CD14-positive monocyte (primary cell): ENCODE results near the gene LSM3. TPM values are rescaled to one million over a fixed set of nuclear protein-coding genes. Genes with fewer than 3 reads are reported as not detected.

Source experiments
- DNase-seq, 3 donors: peaks; one replicate each; pipeline ENCODE4 v3.0.0-alpha.2; 2011 to 2022
- H2AFZ ChIP-seq: 2 replicates; pipeline ENCODE4 v1.6.0; 2012; ENCODE audit warnings: mild to moderate bottlenecking, low read depth, low read length, inconsistent platforms; ENCODE audit not compliant: insufficient read depth, poor library complexity, severe bottlenecking
- H3K27ac ChIP-seq, 2 donors: 1 replicate in 1 of 2; 2 replicates in 1 of 2; pipeline ENCODE4 v1.5.1; 2012 to 2013; ENCODE audit warnings: low read length in 2 of 2, control low read depth in 1 of 2, inconsistent platforms in 1 of 2, low read depth in 1 of 2, mild to moderate bottlenecking in 1 of 2
- H3K27me3 ChIP-seq, 2 donors: one replicate each; pipeline versions ENCODE4 v1.6.0 to v1.6.1; 2011 to 2013; ENCODE audit warnings: low read length in 2 of 2; ENCODE audit not compliant: control insufficient read depth in 2 of 2, insufficient read depth in 2 of 2
- H3K36me3 ChIP-seq, 2 donors: replicated peaks in 1 of 2; 1 replicate in 1 of 2; 2 replicates in 1 of 2; pipeline versions ENCODE4 v1.5.1 to v1.6.1; 2012 to 2013; ENCODE audit warnings: low read length in 2 of 2, control low read depth in 1 of 2, inconsistent platforms in 1 of 2, mild to moderate bottlenecking in 1 of 2; ENCODE audit not compliant: insufficient read depth in 2 of 2, control insufficient read depth in 1 of 2
- H3K4me1 ChIP-seq, 2 donors: 1 replicate in 1 of 2; 2 replicates in 1 of 2; pipeline versions ENCODE4 v1.5.1 to v1.6.1; 2012 to 2013; ENCODE audit warnings: low read length in 2 of 2, control low read depth in 1 of 2, inconsistent platforms in 1 of 2, mild to moderate bottlenecking in 1 of 2, moderate library complexity in 1 of 2; ENCODE audit not compliant: insufficient read depth in 2 of 2, control insufficient read depth in 1 of 2
- H3K4me2 ChIP-seq: replicated peaks from 2 replicates; pipeline ENCODE3; 2012; ENCODE audit warnings: low read length, moderate library complexity, mild to moderate bottlenecking; ENCODE audit not compliant: poor library complexity, severe bottlenecking; ENCODE audit errors: extremely low read depth
- H3K4me3 ChIP-seq, 3 experiments: fragments of 200-600 bp in 1 of 3; sonication (generic) in 1 of 3; replicated peaks in 1 of 3; 1 replicate in 2 of 3; 2 replicates in 1 of 3; pipeline ENCODE4 v1.5.1; 2011 to 2013; ENCODE audit warnings: low read length in 3 of 3, mild to moderate bottlenecking in 3 of 3, control low read depth in 2 of 3, low read depth in 2 of 3, inconsistent platforms in 1 of 3, moderate library complexity in 1 of 3
- H3K79me2 ChIP-seq: 2 replicates; pipeline ENCODE4 v1.6.0; 2012; ENCODE audit warnings: mild to moderate bottlenecking, control low read depth, inconsistent platforms, low read length, moderate library complexity; ENCODE audit not compliant: insufficient read depth
- H3K9ac ChIP-seq: 2 replicates; pipeline ENCODE4 v1.6.0; 2017; ENCODE audit warnings: low read length, mild to moderate bottlenecking; ENCODE audit not compliant: insufficient read depth, poor library complexity, severe bottlenecking
- H3K9me3 ChIP-seq, 2 donors: replicated peaks in 1 of 2; 1 replicate in 1 of 2; 2 replicates in 1 of 2; pipeline versions ENCODE4 v1.5.1 to v1.6.1; 2012 to 2013; ENCODE audit warnings: low read length in 2 of 2, control low read depth in 1 of 2; ENCODE audit not compliant: control insufficient read depth in 1 of 2, insufficient read depth in 1 of 2
- H4K20me1 ChIP-seq: 2 replicates; pipeline ENCODE4 v1.6.0; 2012; ENCODE audit warnings: mild to moderate bottlenecking, low read length, control low read depth, moderate library complexity; ENCODE audit not compliant: insufficient read depth
- H3K27ac Mint-ChIP-seq, 7 donors: one replicate each; pipeline ENCODE4 v1.8.0; 2020; ENCODE audit warnings: mild to moderate bottlenecking in 7 of 7, mixed read lengths in 7 of 7, moderate library complexity in 6 of 7, inconsistent platforms in 2 of 7
- H3K27me3 Mint-ChIP-seq, 3 donors: one replicate each; pipeline ENCODE4 v1.8.0; 2021 to 2022; ENCODE audit warnings: low read depth in 3 of 3, mild to moderate bottlenecking in 3 of 3, mixed read lengths in 3 of 3, moderate library complexity in 3 of 3, inconsistent platforms in 1 of 3
- H3K36me3 Mint-ChIP-seq, 2 donors: one replicate each; pipeline ENCODE4 v1.8.0; 2020; ENCODE audit warnings: mixed read lengths in 2 of 2, inconsistent platforms in 1 of 2, mild to moderate bottlenecking in 1 of 2
- H3K4me1 Mint-ChIP-seq: one replicate; pipeline ENCODE4 v1.8.0; 2020; ENCODE audit warnings: mild to moderate bottlenecking, mixed read lengths
- H3K4me3 Mint-ChIP-seq, 2 donors: one replicate each; pipeline ENCODE4 v1.8.0; 2020; ENCODE audit warnings: mild to moderate bottlenecking in 2 of 2, mixed read lengths in 2 of 2, moderate library complexity in 1 of 2
- H3K9me3 Mint-ChIP-seq, 7 donors: one replicate each; pipeline ENCODE4 v1.8.0; 2020 to 2022; ENCODE audit warnings: mixed read lengths in 7 of 7, mild to moderate bottlenecking in 6 of 7, moderate library complexity in 6 of 7, inconsistent platforms in 2 of 7
- WGBS: methylation state at CpG from one replicate; pipeline ENCODE4 v1.1.5; 2013; ENCODE audit warnings: missing lambda C conversion rate; ENCODE audit not compliant: insufficient coverage; 5-methylcytosine and 5-hydroxymethylcytosine counted together
- intact Hi-C, 2 donors: fragments of 100-400 bp; cut with micrococcal nuclease; formaldehyde crosslinking; loops; one replicate each; pipeline versions ENCODE4 v1.15.0 to v1.15.1; 2023
- polyA plus RNA-seq, 3 donors: library from polyadenylated mRNA; depleted of rRNA in 1 of 3; unstranded in 2 of 3; stranded (reverse) in 1 of 3; fragments of 300-500 nt in 2 of 3; fragments of >200 nt in 1 of 3; fragmentation: Illumina TruSeq in 2 of 3; gene quantifications; 1 replicate in 2 of 3; 2 replicates in 1 of 3; pipeline ENCODE4 v1.2.3, GENCODE V29; 2012 to 2021
- TF ChIP-seq, protein P1 (sequence below): fragments of 200-600 bp; IDR thresholded peaks from one replicate; pipeline ENCODE4 v1.8.0; 2022; ENCODE audit warnings: antibody characterized with exemption, mild to moderate bottlenecking

Gene LSM3
- polyA plus RNA-seq, 3 donors = 4.1 to 23.2 (median 19.8) TPM

DNA sequence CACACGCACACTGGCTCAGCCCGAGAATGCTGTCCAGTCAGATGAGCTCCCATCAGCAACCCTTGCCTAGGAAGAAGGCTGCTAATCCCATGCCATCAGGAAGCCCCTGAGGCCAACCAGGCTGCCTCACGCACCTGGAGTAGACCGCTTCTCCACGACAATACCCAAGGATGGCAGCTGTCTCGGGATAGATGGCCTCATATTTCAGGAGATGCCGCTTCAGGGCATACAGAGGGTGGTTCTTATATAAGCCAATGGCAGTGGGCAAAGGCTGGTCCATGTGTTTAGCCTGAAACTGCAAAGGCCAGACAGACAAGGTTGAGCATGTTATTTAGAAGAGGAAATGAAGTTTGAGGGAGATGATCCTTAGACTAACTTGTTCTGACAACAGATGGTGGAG is 22.4 kb upstream of the LSM3 start:
- H3K27me3 ChIP-seq = no peaks in the 10 kb centered on the region
- intact Hi-C loops = no loop called here
- H3K79me2 ChIP-seq = no peaks in the 10 kb centered on the region
- H3K4me3 Mint-ChIP-seq = no peak overlapping the region
- H3K4me1 Mint-ChIP-seq = peaks cover 2% of the 10 kb centered on the region
- peaks cover 84% of the 10 kb centered on the region in 2 donors for H3K36me3 Mint-ChIP-seq
- H3K27ac Mint-ChIP-seq = peak overlapping the region in 5 of 7 donors; percentile 5 to 58 (median 34)
- peaks cover 0 to 6% (median 4%) of the 10 kb centered on the region in 7 donors for H3K9me3 Mint-ChIP-seq
- H3K4me2 ChIP-seq = no peak overlapping the region
- H3K9me3 ChIP-seq = peaks cover 0 to 5% of the 10 kb centered on the region in 2 donors
- H4K20me1 ChIP-seq = no peaks in the 10 kb centered on the region
- H3K9ac ChIP-seq = no peak overlapping the region
- H3K4me3 ChIP-seq = no peak overlapping the region
- H3K4me1 ChIP-seq = no peaks in the 10 kb centered on the region
- no peak overlapping the region for H2AFZ ChIP-seq
- 100% methylated on average over 7 of the region's 7 CpGs for WGBS
- no peaks in the 10 kb centered on the region for H3K27me3 Mint-ChIP-seq
- no peak for DNase-seq
- H3K27ac ChIP-seq = no peak overlapping the region
- peaks cover 60 to 87% of the 10 kb centered on the region in 2 donors for H3K36me3 ChIP-seq
- TF ChIP-seq, protein P1, sequence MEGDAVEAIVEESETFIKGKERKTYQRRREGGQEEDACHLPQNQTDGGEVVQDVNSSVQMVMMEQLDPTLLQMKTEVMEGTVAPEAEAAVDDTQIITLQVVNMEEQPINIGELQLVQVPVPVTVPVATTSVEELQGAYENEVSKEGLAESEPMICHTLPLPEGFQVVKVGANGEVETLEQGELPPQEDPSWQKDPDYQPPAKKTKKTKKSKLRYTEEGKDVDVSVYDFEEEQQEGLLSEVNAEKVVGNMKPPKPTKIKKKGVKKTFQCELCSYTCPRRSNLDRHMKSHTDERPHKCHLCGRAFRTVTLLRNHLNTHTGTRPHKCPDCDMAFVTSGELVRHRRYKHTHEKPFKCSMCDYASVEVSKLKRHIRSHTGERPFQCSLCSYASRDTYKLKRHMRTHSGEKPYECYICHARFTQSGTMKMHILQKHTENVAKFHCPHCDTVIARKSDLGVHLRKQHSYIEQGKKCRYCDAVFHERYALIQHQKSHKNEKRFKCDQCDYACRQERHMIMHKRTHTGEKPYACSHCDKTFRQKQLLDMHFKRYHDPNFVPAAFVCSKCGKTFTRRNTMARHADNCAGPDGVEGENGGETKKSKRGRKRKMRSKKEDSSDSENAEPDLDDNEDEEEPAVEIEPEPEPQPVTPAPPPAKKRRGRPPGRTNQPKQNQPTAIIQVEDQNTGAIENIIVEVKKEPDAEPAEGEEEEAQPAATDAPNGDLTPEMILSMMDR = no peak

DNA sequence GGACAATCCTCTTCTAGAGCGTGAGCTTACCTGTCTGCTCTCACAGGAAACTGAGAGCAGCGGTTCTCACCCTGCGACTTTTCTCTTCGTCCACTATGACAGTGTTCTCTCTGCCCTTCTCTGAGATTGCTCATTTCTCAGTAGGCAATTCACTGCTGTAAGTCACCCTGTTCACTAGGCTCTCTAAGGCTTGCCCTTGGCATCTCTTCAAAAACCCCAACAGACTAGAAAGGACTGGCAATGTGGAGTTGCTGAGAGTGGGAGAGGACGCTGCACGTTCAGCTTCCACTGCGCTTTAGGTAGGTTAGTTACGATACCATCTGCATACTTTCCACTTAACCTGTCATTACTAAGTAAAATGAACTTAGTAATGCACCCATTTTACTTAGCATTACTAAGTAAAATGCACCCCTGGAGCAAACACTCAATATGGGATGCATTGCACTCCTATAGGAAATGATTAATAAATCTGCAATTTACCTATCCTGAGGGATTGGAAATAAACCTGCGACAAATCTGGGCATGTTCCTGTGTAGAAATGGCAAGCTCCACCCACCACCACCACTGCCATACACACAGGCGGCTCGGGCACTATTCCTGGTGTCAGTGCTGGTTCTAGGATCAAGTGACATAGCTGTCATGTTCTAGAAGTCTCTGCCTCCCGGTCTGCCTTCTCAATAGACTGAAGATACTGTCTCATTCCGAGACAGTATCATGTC is 21.6 kb upstream of the LSM3 start:
- Histone ChIP-seq H4K20me1 (no peaks in the 10 kb centered on the region), H3K4me3 (no peak overlapping the region), H3K4me2 (no peak overlapping the region), H3K36me3 (peaks cover 68 to 87% of the 10 kb centered on the region in 2 donors), H3K9me3 (peaks cover 0 to 13% of the 10 kb centered on the region in 2 donors), H3K27ac (no peak overlapping the region), H3K4me1 (no peaks in the 10 kb centered on the region), H3K79me2 (no peaks in the 10 kb centered on the region), H2AFZ (no peak overlapping the region), H3K9ac (no peak overlapping the region), H3K27me3 (no peaks in the 10 kb centered on the region)
- Mint-ChIP-seq H3K36me3 (peaks cover 88 to 90% of the 10 kb centered on the region in 2 donors), H3K27me3 (no peaks in the 10 kb centered on the region), H3K4me1 (peaks cover 2% of the 10 kb centered on the region), H3K9me3 (peaks cover 5 to 14% (median 12%) of the 10 kb centered on the region in 7 donors), H3K27ac (no peak overlapping the region), H3K4me3 (no peak overlapping the region)
- WGBS = 98% methylated on average over 7 of the region's 13 CpGs
- no peak for DNase-seq
- TF ChIP-seq, protein P1 = no peak
- intact Hi-C loops = no loop called here
